Lower lobe of right lung (tissue), 2 donors: ENCODE measurements around the gene MAP3K5. TPM values are rescaled to one million over a fixed set of nuclear protein-coding genes. Genes with fewer than 3 reads are reported as not detected.
A peak's percentile ranks its signal among the peaks of the same experiment; 100 is the strongest.

Experiments used
- ATAC-seq, 2 donors: fragments of 200-7000 bp; cut with Tn5 transposase; one replicate each; pipeline ENCODE4 v1.9.1; 2020 to 2022; ENCODE audit warnings: mild to moderate bottlenecking in 2 of 2, moderate library complexity in 2 of 2
- DNase-seq: peaks from one replicate; pipeline ENCODE4 v3.0.0-alpha.2; 2020
- H3K27ac ChIP-seq: fragments of 200-600 bp; one replicate; pipeline ENCODE4 v1.8.0; 2022
- H3K27me3 ChIP-seq: fragments of 200-600 bp; one replicate; pipeline ENCODE4 v1.8.0; 2022; ENCODE audit warnings: low read depth
- H3K36me3 ChIP-seq: fragments of 200-600 bp; one replicate; pipeline ENCODE4 v1.8.0; 2022; ENCODE audit warnings: mild to moderate bottlenecking
- H3K4me1 ChIP-seq: fragments of 200-600 bp; one replicate; pipeline ENCODE4 v1.8.0; 2022
- H3K4me3 ChIP-seq: fragments of 200-600 bp; one replicate; pipeline ENCODE4 v1.8.0; 2022; ENCODE audit warnings: mild to moderate bottlenecking
- H3K9me3 ChIP-seq: fragments of 200-600 bp; one replicate; pipeline ENCODE4 v1.8.0; 2022
- intact Hi-C: fragments of 100-400 bp; cut with DNase I; formaldehyde crosslinking; loops from one replicate; pipeline ENCODE4 v1.11.0; 2022
- total RNA-seq: library from RNA; stranded (reverse); fragmentation: NEBNext Ultra II Directional; extraction: Animal tissue kit (Norgen Biotek cat#: 25700); gene quantifications from one replicate; pipeline ENCODE4 v1.2.1, GENCODE V29; 2021
- TF ChIP-seq, protein P1 (sequence below): fragments of 200-600 bp; IDR thresholded peaks from one replicate; pipeline ENCODE4 v1.8.0; 2022; ENCODE audit warnings: antibody characterized with exemption, mild to moderate bottlenecking
- donor health status: DM: no; HTN: yes; CAD: no; lungs with severe emphysema.

MAP3K5 gene
- total RNA-seq, 1 donor from 2014 or later = 32.0 TPM

DNA sequence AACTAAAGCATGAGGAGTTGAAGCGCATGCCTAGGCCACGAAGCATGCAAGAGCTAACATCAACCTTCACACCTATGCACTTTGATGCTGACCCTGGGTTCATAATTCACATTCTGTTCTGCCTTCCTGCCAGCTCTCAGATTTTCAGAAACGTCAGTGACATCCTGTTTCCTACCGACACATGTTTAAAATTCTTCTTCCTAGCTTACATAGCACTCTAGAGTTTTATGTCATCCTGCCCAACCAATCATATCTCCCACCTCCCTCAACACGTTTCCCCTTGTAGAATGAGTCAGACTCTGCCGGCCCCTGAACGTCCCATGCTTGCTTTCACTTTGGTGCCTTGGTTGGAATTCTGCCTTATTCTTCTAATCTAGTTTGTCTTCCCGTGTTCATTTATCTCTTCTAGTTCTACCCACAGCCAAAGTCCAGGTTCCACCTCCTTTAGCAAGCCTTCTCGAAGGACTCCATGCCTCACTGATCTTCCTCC, 144.9 kb downstream of the MAP3K5 start:
- Histone ChIP-seq H3K9me3 (no peaks in the 10 kb centered on the region), H3K4me3 (no peak overlapping the region), H3K27me3 (no peaks in the 10 kb centered on the region), H3K4me1 (peaks cover 24% of the 10 kb centered on the region), H3K27ac (peak overlapping the region; percentile 60), H3K36me3 (peaks cover 6% of the 10 kb centered on the region)
- no peak for DNase-seq
- intact Hi-C loops = loop anchor here (10.0 kb wide), 1 partner anchor 147 kb away; the partner anchor contains the start of gene MAP3K5
- TF ChIP-seq, protein P1, sequence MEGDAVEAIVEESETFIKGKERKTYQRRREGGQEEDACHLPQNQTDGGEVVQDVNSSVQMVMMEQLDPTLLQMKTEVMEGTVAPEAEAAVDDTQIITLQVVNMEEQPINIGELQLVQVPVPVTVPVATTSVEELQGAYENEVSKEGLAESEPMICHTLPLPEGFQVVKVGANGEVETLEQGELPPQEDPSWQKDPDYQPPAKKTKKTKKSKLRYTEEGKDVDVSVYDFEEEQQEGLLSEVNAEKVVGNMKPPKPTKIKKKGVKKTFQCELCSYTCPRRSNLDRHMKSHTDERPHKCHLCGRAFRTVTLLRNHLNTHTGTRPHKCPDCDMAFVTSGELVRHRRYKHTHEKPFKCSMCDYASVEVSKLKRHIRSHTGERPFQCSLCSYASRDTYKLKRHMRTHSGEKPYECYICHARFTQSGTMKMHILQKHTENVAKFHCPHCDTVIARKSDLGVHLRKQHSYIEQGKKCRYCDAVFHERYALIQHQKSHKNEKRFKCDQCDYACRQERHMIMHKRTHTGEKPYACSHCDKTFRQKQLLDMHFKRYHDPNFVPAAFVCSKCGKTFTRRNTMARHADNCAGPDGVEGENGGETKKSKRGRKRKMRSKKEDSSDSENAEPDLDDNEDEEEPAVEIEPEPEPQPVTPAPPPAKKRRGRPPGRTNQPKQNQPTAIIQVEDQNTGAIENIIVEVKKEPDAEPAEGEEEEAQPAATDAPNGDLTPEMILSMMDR = no peak
- peak; percentile 59 to 62 for ATAC-seq

DNA sequence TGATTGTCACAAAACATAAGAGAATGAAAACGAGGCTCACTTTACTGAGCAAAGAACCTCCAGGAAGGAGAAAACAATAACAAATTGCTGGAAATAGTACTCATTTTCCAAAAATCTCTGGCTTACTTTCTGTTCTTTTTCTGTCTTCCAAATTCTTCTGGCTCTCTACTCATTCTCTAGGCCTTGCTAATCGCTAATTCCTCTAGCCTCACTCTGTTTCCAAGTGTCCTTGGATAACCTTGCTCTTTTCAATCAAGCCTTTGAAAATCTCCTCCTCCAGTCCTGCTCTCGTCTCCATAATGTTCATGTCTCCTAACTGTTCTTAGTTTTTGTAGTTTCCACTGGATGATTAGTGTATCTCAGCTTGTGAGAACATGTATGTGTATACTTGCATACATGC, 145.9 kb downstream of the MAP3K5 start:
- Histone ChIP-seq H3K9me3 (no peaks in the 10 kb centered on the region), H3K4me3 (no peak overlapping the region), H3K27me3 (no peaks in the 10 kb centered on the region), H3K36me3 (peaks cover 6% of the 10 kb centered on the region), H3K4me1 (peaks cover 24% of the 10 kb centered on the region), H3K27ac (no peak overlapping the region)
- intact Hi-C loops = loop anchor here (10.0 kb wide), 1 partner anchor 148 kb away; the partner anchor contains the start of gene MAP3K5
- ATAC-seq (no peak), DNase-seq (no peak)
- TF ChIP-seq, protein P1 = no peak

DNA sequence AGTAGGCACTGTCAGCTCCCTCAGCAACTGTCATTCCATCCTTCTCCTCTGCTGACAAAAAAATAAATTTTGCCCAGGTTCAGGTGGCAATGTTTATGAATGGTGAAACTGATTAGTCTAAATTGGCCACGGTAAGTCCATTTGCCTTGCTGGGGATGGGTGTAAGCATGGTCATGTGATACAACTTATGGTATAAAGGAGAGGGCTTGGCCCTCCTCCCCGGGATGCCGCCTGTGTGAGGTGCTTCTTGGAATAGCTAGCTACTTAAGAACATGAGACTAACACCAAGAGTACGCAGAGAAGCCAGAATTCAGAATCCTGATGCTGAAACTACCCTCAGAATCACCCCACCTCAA, 147.7 kb downstream of the MAP3K5 start:
- intact Hi-C loops = loop anchor here (10.0 kb wide), 1 partner anchor 150 kb away; the partner anchor contains the start of gene MAP3K5
- peak; percentile 11 to 26 for ATAC-seq
- TF ChIP-seq, protein P1 = no peak
- H3K27ac ChIP-seq = no peak overlapping the region
- DNase-seq = no peak
- peaks cover 24% of the 10 kb centered on the region for H3K4me1 ChIP-seq
- no peak overlapping the region for H3K4me3 ChIP-seq
- no peaks in the 10 kb centered on the region for H3K9me3 ChIP-seq
- H3K27me3 ChIP-seq = no peaks in the 10 kb centered on the region
- peaks cover 6% of the 10 kb centered on the region for H3K36me3 ChIP-seq

DNA sequence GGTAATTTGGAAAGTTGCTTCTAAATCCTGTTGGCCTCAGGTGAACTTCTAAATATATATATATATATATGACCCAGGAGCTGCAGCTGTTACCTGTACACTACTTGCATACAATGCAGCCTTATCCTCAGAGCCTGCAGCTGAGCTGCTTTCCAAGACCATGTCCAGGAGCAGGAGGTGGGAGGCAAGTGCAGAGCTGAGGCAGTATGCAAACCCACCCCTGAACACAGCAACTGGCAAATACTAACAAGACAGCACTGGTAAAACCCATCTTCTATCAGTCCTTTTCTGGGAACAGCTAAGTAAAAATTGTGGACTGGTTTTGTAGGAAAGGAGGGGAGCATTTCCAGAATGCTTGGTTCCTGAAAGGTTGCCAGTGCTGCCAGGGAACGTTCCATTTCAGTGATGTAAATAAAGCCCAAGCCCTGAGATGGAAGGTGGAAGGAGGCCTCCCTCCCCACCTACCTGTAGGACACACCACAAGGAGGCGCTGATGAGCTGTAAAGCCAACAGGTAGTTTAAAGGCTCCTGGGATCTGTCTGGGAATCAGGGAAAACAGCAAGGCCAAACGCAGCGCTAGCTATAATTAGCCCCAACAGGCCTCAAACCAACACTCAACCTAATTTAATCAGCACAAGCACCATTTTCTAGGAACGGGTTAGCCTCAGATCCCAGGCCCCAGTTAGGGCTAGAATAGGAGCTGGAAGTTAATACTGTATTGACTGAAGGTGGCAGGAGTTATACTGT, 148.3 kb downstream of the MAP3K5 start:
- H3K27me3 ChIP-seq = no peaks in the 10 kb centered on the region
- peaks cover 6% of the 10 kb centered on the region for H3K36me3 ChIP-seq
- ATAC-seq (peak; percentile 98), DNase-seq (peak; percentile 90)
- no peaks in the 10 kb centered on the region for H3K9me3 ChIP-seq
- no peak overlapping the region for H3K4me3 ChIP-seq
- TF ChIP-seq, protein P1 = peak; percentile 88
- H3K27ac ChIP-seq = no peak overlapping the region
- peaks cover 24% of the 10 kb centered on the region for H3K4me1 ChIP-seq
- intact Hi-C loops = loop anchor here (10.0 kb wide), 1 partner anchor 151 kb away; the partner anchor contains the start of gene MAP3K5

DNA sequence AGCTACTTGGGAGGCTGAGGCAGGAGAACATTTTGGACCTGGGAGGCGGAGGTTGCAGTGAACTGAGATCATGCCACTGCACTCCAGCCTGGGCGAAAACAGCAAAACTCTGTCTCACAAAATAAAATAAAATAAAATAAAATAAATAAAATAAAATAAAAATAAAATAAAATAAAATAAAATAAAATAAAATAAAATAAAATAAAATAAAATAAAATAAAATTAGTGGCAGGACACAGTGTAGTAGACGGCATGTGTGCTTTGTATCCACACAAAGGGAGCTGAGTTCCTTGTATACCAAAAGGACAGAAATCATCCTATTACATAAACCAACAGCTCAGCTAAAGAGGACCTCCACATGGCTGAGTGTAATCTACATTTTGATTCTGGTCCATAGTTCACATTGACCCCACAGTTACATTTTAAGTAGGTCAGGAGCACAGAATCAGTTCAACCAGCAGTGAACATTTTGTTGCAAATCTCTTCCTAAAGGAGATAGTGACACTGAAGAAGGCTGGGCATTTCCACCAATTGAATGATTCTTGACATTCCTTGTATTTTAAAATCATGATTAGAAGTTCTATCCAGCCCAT, 150.3 kb downstream of the MAP3K5 start:
- Histone ChIP-seq H3K36me3 (peaks cover 10% of the 10 kb centered on the region), H3K27me3 (no peaks in the 10 kb centered on the region), H3K4me1 (peaks cover 13% of the 10 kb centered on the region), H3K27ac (no peak overlapping the region), H3K4me3 (no peak overlapping the region), H3K9me3 (no peaks in the 10 kb centered on the region)
- ATAC-seq (no peak), DNase-seq (no peak)
- intact Hi-C loops = loop anchor here (10.0 kb wide), 1 partner anchor 153 kb away; the partner anchor contains the start of gene MAP3K5
- TF ChIP-seq, protein P1 = no peak
